BJ (cell line): ENCODE results near the gene PROS1. TPM values are rescaled to one million over a fixed set of nuclear protein-coding genes. Genes with fewer than 3 reads are reported as not detected.

Experiments
- CTCF ChIA-PET: fragments of 350-600 bp; formaldehyde crosslinking; extraction: SDS; loops from one replicate; lab custom pipeline; 2021; ENCODE audit warnings: antibody characterized with exemption, inconsistent platforms; lab: Yijun Ruan, JAX
- POLR2A ChIA-PET: fragments of 300-600 bp; sonication (Branson Sonifier 250); formaldehyde crosslinking; extraction: SDS; loops from one replicate; lab custom pipeline; 2021; ENCODE audit warnings: antibody characterized with exemption; lab: Charles Lee
- DNase-seq: peaks from one replicate; pipeline ENCODE4 v3.0.0-alpha.2; 2011; ENCODE audit warnings: low read depth
- H3K27me3 ChIP-seq: 2 replicates; pipeline ENCODE4 v1.6.0; 2011; ENCODE audit warnings: low read length; ENCODE audit not compliant: control insufficient read depth, insufficient read depth
- H3K36me3 ChIP-seq: 2 replicates; pipeline ENCODE4 v1.5.1; 2011; ENCODE audit warnings: low read length; ENCODE audit not compliant: control insufficient read depth, insufficient read depth
- H3K4me3 ChIP-seq: 2 replicates; pipeline ENCODE4 v1.5.1; 2011; ENCODE audit warnings: low read depth, mild to moderate bottlenecking, control low read depth, low read length
- polyA plus RNA-seq: library from polyadenylated mRNA; depleted of rRNA; stranded (reverse); fragments of >200 nt; gene quantifications from 2 replicates; pipeline ENCODE4 v1.2.3, GENCODE V29; 2011
- TF ChIP-seq, protein P1 (sequence below): IDR thresholded peaks from 2 replicates; pipeline ENCODE4 v1.5.1; 2011; ENCODE audit warnings: low read depth, mild to moderate bottlenecking, control low read depth, inconsistent platforms, low read length, moderate library complexity; ENCODE audit not compliant: insufficient read depth

The PROS1 gene
- polyA plus RNA-seq, 1 experiment, result 2.0 TPM

DNA sequence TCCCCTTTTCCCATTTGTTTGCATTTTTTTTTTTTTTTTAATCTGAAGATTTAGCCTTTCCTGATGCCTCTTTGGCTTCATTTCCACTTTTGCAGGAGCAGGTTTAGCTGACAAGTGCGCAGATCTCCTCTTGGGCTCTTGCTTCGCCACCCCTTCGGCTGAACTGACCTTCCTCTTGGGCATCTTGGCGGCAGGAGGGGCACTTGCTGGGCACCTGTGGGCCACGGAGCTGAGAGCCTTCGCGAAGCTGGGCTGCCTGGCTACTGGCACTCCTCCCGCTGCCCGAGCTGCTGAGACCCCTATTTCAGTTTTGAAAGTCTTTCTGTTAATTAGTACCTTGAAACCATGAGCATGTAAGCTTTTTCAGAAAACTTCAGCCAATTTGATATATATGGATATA, 15.1 kb upstream of the PROS1 start:
- POLR2A ChIA-PET, result no interaction called here
- CTCF ChIA-PET, result interaction anchor here (1.0 to 2.2 kb wide), 2 partner anchors 15 to 80 kb away, joined by 3 to 5 read pairs; no protein-coding TSS in a partner anchor
- TF ChIP-seq, protein P1, sequence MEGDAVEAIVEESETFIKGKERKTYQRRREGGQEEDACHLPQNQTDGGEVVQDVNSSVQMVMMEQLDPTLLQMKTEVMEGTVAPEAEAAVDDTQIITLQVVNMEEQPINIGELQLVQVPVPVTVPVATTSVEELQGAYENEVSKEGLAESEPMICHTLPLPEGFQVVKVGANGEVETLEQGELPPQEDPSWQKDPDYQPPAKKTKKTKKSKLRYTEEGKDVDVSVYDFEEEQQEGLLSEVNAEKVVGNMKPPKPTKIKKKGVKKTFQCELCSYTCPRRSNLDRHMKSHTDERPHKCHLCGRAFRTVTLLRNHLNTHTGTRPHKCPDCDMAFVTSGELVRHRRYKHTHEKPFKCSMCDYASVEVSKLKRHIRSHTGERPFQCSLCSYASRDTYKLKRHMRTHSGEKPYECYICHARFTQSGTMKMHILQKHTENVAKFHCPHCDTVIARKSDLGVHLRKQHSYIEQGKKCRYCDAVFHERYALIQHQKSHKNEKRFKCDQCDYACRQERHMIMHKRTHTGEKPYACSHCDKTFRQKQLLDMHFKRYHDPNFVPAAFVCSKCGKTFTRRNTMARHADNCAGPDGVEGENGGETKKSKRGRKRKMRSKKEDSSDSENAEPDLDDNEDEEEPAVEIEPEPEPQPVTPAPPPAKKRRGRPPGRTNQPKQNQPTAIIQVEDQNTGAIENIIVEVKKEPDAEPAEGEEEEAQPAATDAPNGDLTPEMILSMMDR, result no peak

GRCh38 chr3:93988283-93988682, 14.6 kb upstream of the PROS1 start:
- TF ChIP-seq, protein P1, result no peak
- ChIA-PET POLR2A (no interaction called here), CTCF (interaction anchor here (0.7 to 2.2 kb wide), 2 partner anchors 13 to 80 kb away, joined by 3 to 5 read pairs; no protein-coding TSS in a partner anchor)
- no peaks in the 10 kb centered on the region for H3K36me3 ChIP-seq
- H3K27me3 ChIP-seq, result no peaks in the 10 kb centered on the region
- no peak for DNase-seq
- H3K4me3 ChIP-seq, result no peak overlapping the region

More for the DNA sequence above, 15.1 kb upstream of the PROS1 start:
- Histone ChIP-seq H3K27me3 (no peaks in the 10 kb centered on the region), H3K36me3 (no peaks in the 10 kb centered on the region), H3K4me3 (no peak overlapping the region)
- DNase-seq, result no peak

DNA sequence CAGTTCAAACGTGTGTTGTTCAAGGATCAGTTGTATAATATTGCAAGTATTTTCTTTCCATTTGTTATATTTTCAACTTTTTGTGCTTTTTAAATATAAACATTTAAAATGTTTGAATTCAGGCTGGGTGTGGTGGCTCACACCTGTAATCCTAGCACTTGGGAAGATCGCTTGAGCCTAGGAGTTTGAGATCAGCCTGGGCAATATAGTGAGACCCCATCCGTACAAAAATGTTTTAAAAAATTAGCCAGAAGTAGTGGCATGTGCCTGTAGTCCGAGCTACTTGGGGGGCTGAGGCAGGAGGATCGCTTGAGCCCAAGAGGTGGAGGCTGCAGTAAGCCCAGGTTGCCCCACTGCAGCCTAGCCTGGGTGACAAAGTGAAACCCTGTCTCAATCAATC, 10.9 kb upstream of the PROS1 start:
- no peaks in the 10 kb centered on the region for H3K27me3 ChIP-seq
- TF ChIP-seq, protein P1, result no peak
- H3K36me3 ChIP-seq, result no peaks in the 10 kb centered on the region
- POLR2A ChIA-PET, result no interaction called here
- no peak overlapping the region for H3K4me3 ChIP-seq
- CTCF ChIA-PET, result no interaction called here
- no peak for DNase-seq

DNA sequence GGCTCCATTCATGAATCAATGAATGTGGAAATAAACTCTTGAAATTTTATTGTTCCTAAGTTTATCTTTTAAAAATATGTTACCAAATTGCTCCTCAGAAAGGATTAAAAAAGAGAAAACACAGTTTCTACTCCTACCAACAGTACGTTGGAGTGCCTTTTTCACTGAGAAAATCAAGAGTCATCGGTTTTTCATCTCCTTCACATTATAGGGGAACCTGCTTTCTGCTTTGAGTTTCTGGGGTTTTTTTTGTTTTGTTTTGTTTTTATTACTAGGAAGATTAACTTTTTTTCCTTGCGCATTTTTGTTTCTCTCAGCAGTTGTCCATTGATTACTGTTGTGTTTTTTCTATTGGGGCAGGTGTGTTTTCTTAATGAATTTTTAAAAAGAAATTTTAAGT, 9.7 kb upstream of the PROS1 start:
- no peak for DNase-seq
- Histone ChIP-seq H3K36me3 (no peaks in the 10 kb centered on the region), H3K4me3 (no peak overlapping the region), H3K27me3 (no peaks in the 10 kb centered on the region)
- CTCF ChIA-PET, result no interaction called here
- TF ChIP-seq, protein P1, result no peak
- POLR2A ChIA-PET, result no interaction called here

GRCh38 chr3:93981649-93982048, 8.0 kb upstream of the PROS1 start:
- POLR2A ChIA-PET, result no interaction called here

More at GRCh38 chr3:93981649-93982048, 8.0 kb upstream of the PROS1 start:
- Histone ChIP-seq H3K27me3 (no peaks in the 10 kb centered on the region), H3K4me3 (no peak overlapping the region), H3K36me3 (no peaks in the 10 kb centered on the region)
- no peak for DNase-seq
- TF ChIP-seq, protein P1, result no peak
- CTCF ChIA-PET, result interaction anchor here (0.8 kb wide), 1 partner anchor 33 kb away, joined by 3 read pairs; no protein-coding TSS in a partner anchor
